Mesodermal cell (in vitro differentiated cells): ENCODE measurements around the gene ABHD8.
"Not testable (repeated sequence)": the region's sequence is repeated elsewhere in the genome, so short reads cannot be mapped to it uniquely, and the experiment has no call there.

Experiments used
- H3K27ac ChIP-seq: 2 replicates; pipeline ENCODE4 v1.7.0; 2013; ENCODE audit warnings: mild to moderate bottlenecking, low read depth, low read length, moderate library complexity; ENCODE audit not compliant: severe bottlenecking
- H3K36me3 ChIP-seq: 2 replicates; pipeline ENCODE4 v1.7.1; 2013; ENCODE audit warnings: mild to moderate bottlenecking, low read length, moderate library complexity; ENCODE audit not compliant: control insufficient read depth, insufficient read depth
- H3K4me1 ChIP-seq: one replicate; pipeline ENCODE4 v1.7.1; 2013; ENCODE audit warnings: mild to moderate bottlenecking, low read length; ENCODE audit not compliant: insufficient read depth, control insufficient read depth, poor library complexity, severe bottlenecking
- H3K4me3 ChIP-seq: 2 replicates; pipeline ENCODE4 v1.7.0; 2013; ENCODE audit warnings: low read length, control low read depth, mild to moderate bottlenecking; ENCODE audit not compliant: insufficient read depth, poor library complexity, severe bottlenecking; ENCODE audit errors: extremely low read depth
- H3K9me3 ChIP-seq: 2 replicates; pipeline ENCODE4 v1.7.1; 2013; ENCODE audit warnings: mild to moderate bottlenecking, low read length, moderate library complexity; ENCODE audit not compliant: control insufficient read depth
- WGBS, 2 experiments: methylation state at CpG; one replicate each; pipeline ENCODE4 v1.1.5; 2013; ENCODE audit warnings: missing lambda C conversion rate in 2 of 2; ENCODE audit not compliant: insufficient coverage in 2 of 2; 5-methylcytosine and 5-hydroxymethylcytosine counted together

ABHD8 gene

GRCh38 chr19:17275441-17276175 is 27.6 kb downstream of the ABHD8 start:
- WGBS, 2 experiments: 96 to 99% methylated on average over 11 to 14 of the region's 19 CpGs
- Histone ChIP-seq H3K4me3 (no peak overlapping the region), H3K36me3 (peaks cover 79% of the 10 kb centered on the region), H3K9me3 (no peaks in the 10 kb centered on the region), H3K27ac (no peak overlapping the region), H3K4me1 (no peaks in the 10 kb centered on the region)

DNA sequence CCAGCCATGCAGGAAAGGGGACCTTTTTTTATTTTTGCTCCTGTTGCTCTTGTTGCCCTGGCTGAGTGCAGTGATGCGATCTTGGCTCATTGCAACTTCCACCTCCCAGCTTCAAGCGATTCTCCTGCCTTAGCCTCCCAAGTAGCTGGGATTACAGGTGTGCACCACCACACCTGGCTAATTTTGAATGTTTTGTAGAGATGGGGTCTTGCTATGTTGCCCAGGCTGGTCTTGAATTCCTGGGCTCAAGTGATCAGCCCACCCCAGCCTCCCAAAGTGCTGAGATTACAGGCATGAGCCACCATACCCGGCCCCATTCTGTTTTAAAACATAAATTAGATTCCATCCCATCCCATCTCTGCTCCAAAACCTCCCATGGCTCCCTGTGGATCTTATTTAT is 28.3 kb downstream of the ABHD8 start:
- not testable (repeated sequence) for H3K4me1 ChIP-seq, H3K9me3 ChIP-seq, H3K27ac ChIP-seq, H3K4me3 ChIP-seq
- peaks cover 84% of the 10 kb centered on the region for H3K36me3 ChIP-seq
- WGBS, 2 experiments: 100% methylated on average over 1 of the region's 3 CpGs; no CpG with 5 or more reads in 1 of the 2 experiments

- H3K36me3 ChIP-seq: peaks cover 40% of the 10 kb centered on the region
- 97 to 99% methylated on average over 9 to 13 of the region's 13 CpGs for WGBS, 2 experiments
- H3K9me3 ChIP-seq: no peaks in the 10 kb centered on the region
- no peak overlapping the region for H3K27ac ChIP-seq
- H3K4me1 ChIP-seq: peaks cover 13% of the 10 kb centered on the region
- H3K4me3 ChIP-seq: peak overlapping the region; percentile 94
Measured at GRCh38 chr19:17268754-17269153, 34.5 kb downstream of the ABHD8 start.

DNA sequence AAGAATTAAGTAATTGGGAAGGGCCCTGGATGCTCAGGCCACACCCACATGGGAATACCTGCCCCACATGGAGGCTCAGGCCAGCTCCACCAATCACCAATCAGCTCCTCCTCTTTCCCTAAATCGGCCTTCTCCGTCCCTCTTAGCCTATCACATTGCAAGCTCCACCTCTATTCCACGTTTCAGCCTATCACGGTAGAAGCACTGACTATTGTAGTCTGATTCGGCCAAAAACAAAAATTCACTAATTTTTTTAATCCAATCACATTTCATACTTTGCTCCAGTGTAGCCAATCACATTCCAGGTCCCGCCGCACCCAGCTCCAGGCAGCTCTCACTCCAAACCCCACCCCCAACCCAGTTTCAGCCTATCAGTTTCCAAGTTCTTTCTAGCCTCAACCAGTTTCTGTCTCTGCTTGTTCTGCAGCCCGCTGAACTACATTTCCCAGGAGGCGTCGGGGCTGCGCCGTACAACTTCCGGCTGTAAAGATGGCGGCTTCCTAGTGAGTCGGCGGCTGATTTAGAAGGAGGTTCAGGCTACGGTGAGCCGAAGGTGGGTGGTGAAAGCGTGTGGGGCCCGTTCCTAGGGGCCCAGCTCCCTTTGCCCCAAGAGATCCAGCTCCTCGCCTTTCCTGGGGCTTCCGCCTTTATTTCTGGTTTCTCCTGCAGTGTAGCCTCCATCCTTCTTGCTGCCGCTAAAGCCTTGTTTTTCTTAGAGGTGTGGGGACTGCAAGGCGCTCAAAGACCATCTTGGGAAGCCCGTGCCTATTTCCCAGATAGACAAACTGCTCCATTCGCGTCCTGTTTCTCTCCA is 36.0 kb downstream of the ABHD8 start, which contains the start of gene BABAM1:
TSS of gene BABAM1 (plus strand) at position 469 of the 814 bp plus-strand sequence. CDS start 1,364 bp downstream, outside the sequence.
- no peaks in the 10 kb centered on the region for H3K9me3 ChIP-seq
- 1% methylated on average over 26 of the region's 27 CpGs for WGBS, 2 experiments
- H3K36me3 ChIP-seq: peaks cover 33% of the 10 kb centered on the region
- peaks cover 13% of the 10 kb centered on the region for H3K4me1 ChIP-seq
- H3K27ac ChIP-seq: peak within 1 kb of the TSS; percentile 73
- peak within 1 kb of the TSS; percentile 94 for H3K4me3 ChIP-seq

- 94% methylated on average over 6 to 8 of the region's 12 CpGs for WGBS, 2 experiments
- peaks cover 13% of the 10 kb centered on the region for H3K4me1 ChIP-seq
- H3K4me3 ChIP-seq: no peak overlapping the region
- H3K36me3 ChIP-seq: peaks cover 27% of the 10 kb centered on the region
- H3K9me3 ChIP-seq: no peaks in the 10 kb centered on the region
- no peak overlapping the region for H3K27ac ChIP-seq
Measured at GRCh38 chr19:17266589-17266974, 36.6 kb downstream of the ABHD8 start.

DNA sequence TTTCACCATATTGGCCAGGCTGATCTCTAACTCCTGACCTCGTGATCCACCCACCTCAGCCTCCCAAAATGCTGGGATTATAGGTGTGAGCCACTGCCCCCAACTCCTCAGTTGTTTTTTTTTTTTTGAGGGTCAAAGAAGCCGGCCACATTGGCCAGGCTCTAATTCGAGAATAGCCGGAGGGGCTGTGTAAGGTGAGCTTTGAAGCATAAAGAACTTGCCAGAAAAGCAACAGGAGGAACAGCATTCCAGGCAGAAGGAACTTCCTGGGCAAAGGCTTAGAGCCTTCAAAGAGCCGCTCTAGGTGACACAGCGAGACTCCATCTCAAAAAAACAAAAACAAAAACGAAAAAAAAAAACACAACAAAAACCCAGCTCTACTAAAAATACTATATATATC is 37.2 kb downstream of the ABHD8 start:
- WGBS, 2 experiments: 100% methylated on average over 2 to 3 of the region's 7 CpGs
- no peak overlapping the region for H3K27ac ChIP-seq
- H3K9me3 ChIP-seq: no peaks in the 10 kb centered on the region
- peaks cover 22% of the 10 kb centered on the region for H3K36me3 ChIP-seq
- H3K4me3 ChIP-seq: no peak overlapping the region
- peaks cover 13% of the 10 kb centered on the region for H3K4me1 ChIP-seq

DNA sequence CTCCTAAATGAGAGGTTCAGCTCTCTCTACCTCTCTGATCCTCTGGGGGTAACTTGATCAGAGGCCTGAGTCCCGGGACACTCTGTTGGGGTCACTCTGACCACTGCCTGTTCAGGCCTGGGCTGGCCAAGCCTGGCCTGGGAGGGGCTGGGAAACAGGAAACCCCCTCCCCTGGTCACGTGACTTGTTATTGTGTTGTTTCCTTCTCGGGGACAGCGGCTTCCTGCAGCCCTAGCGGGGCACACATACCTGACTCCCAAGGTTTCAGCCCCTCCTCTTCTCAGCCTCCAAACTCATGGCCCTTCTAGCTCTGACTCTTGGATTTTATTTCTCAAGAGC is 38.6 kb downstream of the ABHD8 start, which contains the start of gene USHBP1:
TSS of gene USHBP1 (minus strand) at position 105 of the 339 bp plus-strand sequence. CDS start 446 bp downstream, outside the sequence.
- peaks cover 10% of the 10 kb centered on the region for H3K36me3 ChIP-seq
- no peak within 1 kb of the TSS for H3K4me3 ChIP-seq
- 41 to 65% methylated on average over 4 to 5 of the region's 5 CpGs for WGBS, 2 experiments
- peaks cover 13% of the 10 kb centered on the region for H3K4me1 ChIP-seq
- no peaks in the 10 kb centered on the region for H3K9me3 ChIP-seq
- H3K27ac ChIP-seq: peak within 1 kb of the TSS; percentile 62

DNA sequence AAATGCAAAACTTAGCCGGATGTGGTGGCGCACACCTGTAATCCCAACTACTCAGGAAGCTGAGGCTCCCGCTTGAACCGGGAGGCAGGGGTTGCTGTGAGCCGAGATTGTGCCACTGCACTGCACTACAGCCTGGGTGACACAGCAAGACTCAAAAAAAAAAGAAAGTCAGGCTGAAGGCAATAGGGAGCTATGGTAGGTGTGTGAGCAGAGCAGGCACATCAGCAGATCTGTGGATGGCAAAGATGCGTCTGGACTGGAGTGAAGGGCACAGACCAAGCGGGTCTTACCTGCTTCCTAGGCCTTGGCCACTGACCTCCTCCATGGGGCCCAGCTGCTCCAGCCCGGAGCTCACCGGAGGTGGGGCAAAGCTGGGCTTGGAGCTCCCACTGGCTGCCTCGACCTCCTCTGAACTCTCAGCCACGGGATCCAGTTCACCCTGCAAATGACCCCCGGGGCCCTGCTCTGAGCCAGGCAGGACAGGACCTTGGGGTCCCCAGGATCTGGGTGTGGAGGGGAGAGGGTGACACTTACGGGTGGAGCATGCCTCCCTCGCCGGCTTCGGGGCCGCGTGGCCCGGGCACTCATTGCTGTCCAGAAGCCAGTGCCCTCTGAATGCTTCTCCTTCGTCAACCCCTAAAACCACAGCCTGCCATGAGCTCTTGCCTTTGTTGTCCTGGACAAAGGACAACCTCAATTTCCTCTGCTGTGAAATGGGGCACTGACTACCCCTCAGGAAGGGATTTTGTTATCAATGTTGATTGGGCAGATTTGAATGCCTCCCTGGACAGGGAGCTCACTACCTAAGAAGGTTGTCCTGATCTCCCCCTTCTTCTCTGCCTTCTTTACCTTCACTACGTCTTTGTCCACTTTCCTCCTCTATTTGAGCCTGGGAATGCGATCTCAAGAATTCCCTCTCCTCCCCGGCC is 39.2 kb downstream of the ABHD8 start:
- WGBS, 2 experiments: 92 to 96% methylated on average over 19 to 20 of the region's 23 CpGs
- no peak overlapping the region for H3K4me3 ChIP-seq
- H3K36me3 ChIP-seq: peaks cover 8% of the 10 kb centered on the region
- peaks cover 13% of the 10 kb centered on the region for H3K4me1 ChIP-seq
- H3K27ac ChIP-seq: peak overlapping the region; percentile 62
- no peaks in the 10 kb centered on the region for H3K9me3 ChIP-seq

- peaks cover 8% of the 10 kb centered on the region for H3K4me1 ChIP-seq
- no peak overlapping the region for H3K4me3 ChIP-seq
- no peaks in the 10 kb centered on the region for H3K9me3 ChIP-seq
- WGBS, 2 experiments: 85% methylated on average over 13 to 14 of the region's 16 CpGs
- H3K36me3 ChIP-seq: peaks cover 4% of the 10 kb centered on the region
- no peak overlapping the region for H3K27ac ChIP-seq
Measured at GRCh38 chr19:17262557-17262956, 40.7 kb downstream of the ABHD8 start.

DNA sequence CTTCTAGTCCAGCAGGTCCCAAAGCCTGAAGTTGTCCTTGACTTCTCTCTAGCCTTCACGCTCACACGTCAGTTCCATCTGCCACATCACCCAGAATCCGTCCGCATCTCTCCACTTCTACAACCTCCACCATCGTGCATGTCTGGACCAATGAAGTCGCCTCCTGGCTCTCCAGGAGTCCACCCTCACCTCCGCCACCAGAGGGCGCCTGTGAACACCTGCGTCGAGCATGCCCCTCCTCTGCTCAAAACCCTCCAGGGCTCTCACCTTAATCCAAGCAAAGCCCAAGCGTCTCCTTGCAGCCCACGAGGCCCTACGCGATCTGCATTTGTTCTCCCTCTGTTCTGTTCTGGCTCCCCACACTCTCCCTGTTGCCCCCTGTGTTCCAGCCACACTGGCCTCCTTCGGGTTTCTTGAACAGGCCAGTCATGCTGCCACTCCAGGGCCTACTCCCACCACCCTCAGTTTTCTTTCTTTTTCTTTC is 42.3 kb downstream of the ABHD8 start:
- Histone ChIP-seq H3K36me3 (peaks cover 4% of the 10 kb centered on the region), H3K27ac (no peak overlapping the region), H3K4me3 (no peak overlapping the region), H3K9me3 (no peaks in the 10 kb centered on the region), H3K4me1 (peaks cover 8% of the 10 kb centered on the region)
- 14 to 23% methylated on average over 14 of the region's 15 CpGs for WGBS, 2 experiments
